Gastroesophageal sphincter (tissue), 3 donors: ENCODE measurements around the gene CDHR5.

Experiments used
- CTCF ChIP-seq, 4 experiments: fragments of 200-600 bp in 2 of 4; fragments of 450-650 bp in 2 of 4; sonication (generic) in 1 of 4; IDR thresholded peaks; one replicate each; pipeline ENCODE4 v1.5.1; 2017 to 2019; ENCODE audit warnings: antibody characterized with exemption in 4 of 4, mild to moderate bottlenecking in 2 of 4, moderate library complexity in 2 of 4
- EP300 ChIP-seq: sonication (generic); formaldehyde crosslinking; IDR thresholded peaks from one replicate; pipeline ENCODE4 v1.6.1; 2017; ENCODE audit warnings: antibody characterized with exemption, mild to moderate bottlenecking

- TF ChIP-seq CTCF (IDR thresholded peaks at IDR 0.05) (no peak), EP300 (no peak)
Measured at GRCh38 chr11:576811-577610, 47.7 kb downstream of the CDHR5 start.
